Fibroblast of mammary gland (primary cell): ENCODE data around the gene RHOT1.
"Not testable (repeated sequence)": the region's sequence is repeated elsewhere in the genome, so short reads cannot be mapped to it uniquely, and the experiment has no call there.

Experiments
- DNase-seq: peaks from one replicate; pipeline ENCODE4 v3.0.0-alpha.2; 2010; ENCODE audit warnings: low read depth
- H3K4me3 ChIP-seq: 2 replicates; pipeline ENCODE4 v1.5.1; 2011; ENCODE audit warnings: low read depth, mild to moderate bottlenecking, low read length, moderate library complexity; ENCODE audit not compliant: control insufficient read depth
- CTCF ChIP-seq: conservative IDR thresholded peaks from 2 replicates; pipeline ENCODE4 v1.5.1; 2011; ENCODE audit warnings: low read depth, low read length, inconsistent platforms; ENCODE audit not compliant: control insufficient read depth, insufficient read depth

The RHOT1 gene

DNA sequence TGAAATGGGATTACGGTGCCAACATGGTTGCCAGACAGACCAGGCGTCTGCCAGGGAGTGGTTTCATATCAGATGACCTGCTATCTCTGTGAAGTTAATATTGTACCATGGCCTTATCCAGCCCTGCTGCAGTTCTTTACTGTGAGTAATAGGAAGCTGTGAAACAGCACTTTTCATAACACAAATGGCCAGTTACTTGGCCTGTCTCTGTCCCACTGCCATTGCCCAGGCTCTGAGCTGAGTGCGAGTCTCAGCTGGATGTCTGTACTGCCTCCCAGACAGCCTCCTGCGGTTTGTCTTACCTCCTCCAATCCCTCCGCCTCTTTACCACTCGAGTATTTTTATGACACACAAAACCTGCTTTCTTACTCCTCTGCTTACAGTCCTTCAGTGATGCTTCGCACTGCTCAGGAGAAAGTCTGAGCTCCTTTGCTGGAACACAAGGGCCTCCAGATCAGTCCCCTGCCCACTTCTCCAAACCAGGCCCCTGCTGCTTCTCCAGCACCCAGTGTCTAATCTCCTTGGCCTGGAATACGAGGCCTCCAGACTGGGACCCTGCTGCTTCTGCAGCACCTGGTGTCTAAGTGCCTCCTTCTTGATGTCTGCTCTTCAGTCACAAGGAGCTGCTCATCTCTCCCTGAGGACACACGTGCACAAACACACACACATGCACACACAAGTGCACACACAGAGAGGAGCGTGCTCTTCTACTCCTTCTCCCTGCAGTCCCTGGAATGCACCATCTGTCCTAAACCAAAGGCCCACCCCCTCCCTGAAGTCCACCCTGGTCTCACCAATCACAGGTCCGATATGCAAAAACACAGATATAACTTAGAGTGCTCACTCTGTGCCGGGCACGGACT, 17.1 kb upstream of the RHOT1 start:
- H3K4me3 ChIP-seq = no peak overlapping the region
- DNase-seq = no peak
- no peak for TF ChIP-seq CTCF

DNA sequence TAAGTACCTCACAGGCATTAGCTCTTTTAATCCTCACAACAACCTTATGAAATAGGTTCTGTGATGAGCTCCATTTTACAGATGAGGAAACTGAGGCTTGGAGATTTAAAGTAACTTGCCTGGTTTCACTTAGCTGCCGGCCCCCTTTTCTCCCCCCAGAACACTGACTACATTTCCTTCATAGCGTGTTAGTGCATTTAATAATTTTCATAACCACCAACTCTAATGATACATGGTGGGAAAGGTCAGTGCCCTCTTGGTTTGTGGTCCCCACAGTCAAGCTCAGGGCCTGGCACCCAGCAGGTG, 16.5 kb upstream of the RHOT1 start:
- no peak for TF ChIP-seq CTCF
- no peak overlapping the region for H3K4me3 ChIP-seq
- DNase-seq = no peak

- no peak for TF ChIP-seq CTCF
- no peak for DNase-seq
- H3K4me3 ChIP-seq = no peak overlapping the region
These were observed 16.0 kb upstream of the RHOT1 start for GRCh38 chr17:32126325-32126724.

DNA sequence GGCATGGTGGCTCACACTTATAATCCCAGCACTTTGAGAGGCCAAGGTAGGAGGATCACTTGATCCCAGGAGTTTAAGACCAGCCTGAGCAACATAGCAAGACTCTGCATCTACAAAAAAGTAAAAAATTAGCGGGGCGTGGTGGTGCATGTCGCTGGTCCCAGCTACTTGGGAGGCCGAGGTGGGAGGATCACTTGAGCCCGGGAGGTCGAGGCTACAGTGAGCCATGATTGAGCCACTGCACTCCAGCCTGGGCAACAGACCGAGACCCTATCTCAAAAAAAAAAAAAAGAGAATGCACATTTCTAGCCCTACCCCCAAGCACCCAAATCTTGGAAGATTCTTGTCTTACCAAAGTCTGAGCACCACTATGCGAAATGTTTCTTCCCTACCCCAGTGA, 15.6 kb upstream of the RHOT1 start:
- TF ChIP-seq CTCF = no peak
- DNase-seq = no peak
- H3K4me3 ChIP-seq = peak overlapping the region; percentile 83

GRCh38 chr17:32127158-32127897, 15.0 kb upstream of the RHOT1 start:
- no peak for TF ChIP-seq CTCF
- DNase-seq = peak; percentile 70
- peak overlapping the region; percentile 83 for H3K4me3 ChIP-seq

GRCh38 chr17:32128470-32128869, 13.8 kb upstream of the RHOT1 start:
- H3K4me3 ChIP-seq = peak overlapping the region; percentile 83
- not testable (repeated sequence) for DNase-seq

DNA sequence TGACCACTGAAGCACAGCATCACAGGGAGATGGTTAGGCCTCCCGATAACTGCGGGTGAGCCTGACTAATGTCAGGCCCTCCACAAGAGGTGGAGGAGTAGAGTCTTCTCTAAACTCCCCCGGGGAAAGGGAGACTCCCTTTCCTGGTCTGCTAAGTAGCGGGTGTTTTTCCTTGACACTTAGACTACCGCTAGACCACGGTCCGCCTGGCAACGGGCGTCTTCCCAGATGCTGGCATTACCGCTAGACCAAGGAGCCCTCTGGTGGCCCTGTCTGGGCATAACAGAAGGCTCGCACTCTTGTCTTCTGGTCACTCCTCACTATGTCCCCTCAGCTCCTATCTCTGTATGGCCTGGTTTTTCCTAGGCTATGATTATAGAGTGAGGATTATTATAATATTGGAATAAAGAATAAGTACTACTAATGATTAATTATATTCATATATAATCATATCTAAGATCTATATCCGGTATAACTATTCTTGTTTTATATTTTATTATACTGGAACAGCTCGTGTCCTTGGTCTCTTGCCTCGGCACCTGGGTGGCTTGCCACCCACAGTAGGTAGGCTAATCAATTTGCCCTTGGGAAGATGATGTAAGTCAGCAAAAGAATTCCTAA, 6.7 kb upstream of the RHOT1 start:
- peak; percentile 41 for DNase-seq
- H3K4me3 ChIP-seq = not testable (repeated sequence)
